Glutamatergic neuron (in vitro differentiated cells): ENCODE results near the gene HIRA. TPM values are rescaled to one million over a fixed set of nuclear protein-coding genes. Genes with fewer than 3 reads are reported as not detected.

Experiments used
- DNase-seq: peaks from one replicate; pipeline ENCODE4 v3.0.0; 2022
- H3K27ac Mint-ChIP-seq: one replicate; pipeline ENCODE4 v1.8.0; 2020; ENCODE audit warnings: mild to moderate bottlenecking, mixed read lengths, inconsistent platforms; ENCODE audit not compliant: unreplicated experiment
- H3K27me3 Mint-ChIP-seq: one replicate; pipeline ENCODE4 v1.8.0; 2020; ENCODE audit warnings: mild to moderate bottlenecking, moderate library complexity, mixed read lengths, inconsistent platforms; ENCODE audit not compliant: unreplicated experiment
- H3K36me3 Mint-ChIP-seq: one replicate; pipeline ENCODE4 v1.8.0; 2020; ENCODE audit warnings: mild to moderate bottlenecking, mixed read lengths, inconsistent platforms; ENCODE audit not compliant: unreplicated experiment
- H3K4me1 Mint-ChIP-seq: one replicate; pipeline ENCODE4 v1.8.0; 2020; ENCODE audit warnings: mild to moderate bottlenecking, low read depth, mixed read lengths, inconsistent platforms; ENCODE audit not compliant: unreplicated experiment
- H3K4me3 Mint-ChIP-seq: one replicate; pipeline ENCODE4 v1.8.0; 2020; ENCODE audit warnings: mild to moderate bottlenecking, mixed read lengths, inconsistent platforms; ENCODE audit not compliant: unreplicated experiment
- H3K9me3 Mint-ChIP-seq: one replicate; pipeline ENCODE4 v1.8.0; 2020; ENCODE audit warnings: mild to moderate bottlenecking, moderate library complexity, mixed read lengths, inconsistent platforms; ENCODE audit not compliant: unreplicated experiment
- total RNA-seq: library from RNA; stranded (reverse); fragmentation: NEBNext Ultra II Directional; extraction: Animal tissue kit (Norgen Biotek cat#: 25700); gene quantifications from one replicate; pipeline ENCODE4 v1.2.1, GENCODE V29; 2021; ENCODE audit not compliant: unreplicated experiment
- TF ChIP-seq, protein P1 (sequence below): fragments of 200-600 bp; sonication (generic); IDR thresholded peaks from one replicate; pipeline ENCODE4 v1.5.0; 2021; ENCODE audit not compliant: partially characterized antibody, unreplicated experiment

Gene HIRA
- total RNA-seq, 1 donor from 2014 or later = 51.0 TPM

DNA sequence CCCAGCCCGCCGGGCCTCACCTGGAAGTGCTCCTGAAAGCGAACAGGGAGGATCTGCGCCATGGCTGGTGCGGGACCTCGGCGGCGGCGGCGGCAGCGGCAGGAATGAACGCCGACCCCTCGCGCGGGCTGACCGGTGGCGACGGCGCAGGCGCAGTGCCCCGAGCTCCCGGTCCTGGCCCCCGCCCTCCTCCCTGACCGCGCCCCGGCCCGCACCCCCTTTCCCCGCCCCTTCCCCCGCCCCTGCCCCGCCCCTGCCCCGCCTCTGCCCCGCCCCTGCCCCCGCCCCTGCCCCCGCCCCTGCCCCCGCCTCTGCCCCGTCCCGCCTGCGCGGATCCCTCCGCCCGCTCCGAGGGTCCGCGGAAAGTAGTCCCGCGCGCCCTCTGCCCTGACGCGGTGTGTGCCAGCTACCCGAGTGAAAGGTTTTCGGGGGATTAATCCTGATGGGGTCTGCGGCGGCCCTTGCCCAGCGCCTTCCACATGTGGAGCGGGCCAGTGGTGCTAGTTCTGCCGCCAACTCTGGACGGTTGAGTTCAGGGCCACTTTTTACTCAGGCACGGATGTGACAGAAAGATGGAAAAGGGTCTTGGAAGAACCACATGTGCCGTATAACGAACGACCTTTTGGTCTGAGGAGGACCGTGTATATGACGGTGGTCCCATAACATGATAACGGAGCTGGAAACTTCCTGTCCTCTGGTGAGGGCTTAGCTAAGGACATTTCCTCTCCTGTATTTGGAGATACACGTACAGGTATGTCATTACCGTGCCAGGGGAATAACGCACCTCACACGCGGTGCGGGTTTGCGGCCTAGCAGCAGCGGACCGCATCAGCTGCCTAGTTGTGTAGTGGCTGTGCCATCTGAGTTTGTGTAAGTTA is 139.7 kb downstream of the HIRA start, which contains the start of gene CLTCL1:
TSS of gene CLTCL1 (minus strand) at position 140 of the 878 bp plus-strand sequence. CDS start at position 62, 78 bp downstream.
- DNase-seq = peak; percentile 94
- TF ChIP-seq, protein P1, sequence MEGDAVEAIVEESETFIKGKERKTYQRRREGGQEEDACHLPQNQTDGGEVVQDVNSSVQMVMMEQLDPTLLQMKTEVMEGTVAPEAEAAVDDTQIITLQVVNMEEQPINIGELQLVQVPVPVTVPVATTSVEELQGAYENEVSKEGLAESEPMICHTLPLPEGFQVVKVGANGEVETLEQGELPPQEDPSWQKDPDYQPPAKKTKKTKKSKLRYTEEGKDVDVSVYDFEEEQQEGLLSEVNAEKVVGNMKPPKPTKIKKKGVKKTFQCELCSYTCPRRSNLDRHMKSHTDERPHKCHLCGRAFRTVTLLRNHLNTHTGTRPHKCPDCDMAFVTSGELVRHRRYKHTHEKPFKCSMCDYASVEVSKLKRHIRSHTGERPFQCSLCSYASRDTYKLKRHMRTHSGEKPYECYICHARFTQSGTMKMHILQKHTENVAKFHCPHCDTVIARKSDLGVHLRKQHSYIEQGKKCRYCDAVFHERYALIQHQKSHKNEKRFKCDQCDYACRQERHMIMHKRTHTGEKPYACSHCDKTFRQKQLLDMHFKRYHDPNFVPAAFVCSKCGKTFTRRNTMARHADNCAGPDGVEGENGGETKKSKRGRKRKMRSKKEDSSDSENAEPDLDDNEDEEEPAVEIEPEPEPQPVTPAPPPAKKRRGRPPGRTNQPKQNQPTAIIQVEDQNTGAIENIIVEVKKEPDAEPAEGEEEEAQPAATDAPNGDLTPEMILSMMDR = no peak
- Mint-ChIP-seq H3K27ac (no peak within 1 kb of the TSS), H3K36me3 (no peaks in the 10 kb centered on the region), H3K27me3 (peaks cover 3% of the 10 kb centered on the region), H3K9me3 (peaks cover 6% of the 10 kb centered on the region), H3K4me1 (peaks cover 12% of the 10 kb centered on the region), H3K4me3 (peak within 1 kb of the TSS; percentile 90)

DNA sequence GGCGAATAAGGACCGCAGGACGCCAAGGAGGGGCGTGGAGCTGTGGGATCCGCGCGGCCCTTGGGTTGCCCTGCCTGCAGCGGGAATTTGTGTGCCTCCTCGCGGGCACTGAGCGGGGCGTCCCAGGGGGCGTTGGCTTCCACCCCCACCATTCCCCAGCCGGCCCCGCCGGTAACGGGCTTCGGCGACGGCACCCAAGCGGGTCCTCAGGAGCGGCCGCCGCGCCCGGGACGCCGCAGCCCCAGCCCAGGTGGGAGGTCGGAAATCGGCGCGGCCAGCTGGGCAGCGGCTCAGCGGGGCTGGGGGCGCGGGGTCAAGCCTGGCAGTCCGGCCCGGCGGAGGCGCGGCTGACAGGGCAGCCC is 140.3 kb downstream of the HIRA start:
- TF ChIP-seq, protein P1 = no peak
- DNase-seq = peak; percentile 51
- Mint-ChIP-seq H3K9me3 (peaks cover 6% of the 10 kb centered on the region), H3K4me3 (peak overlapping the region; percentile 88), H3K4me1 (peaks cover 12% of the 10 kb centered on the region), H3K36me3 (no peaks in the 10 kb centered on the region), H3K27me3 (peaks cover 3% of the 10 kb centered on the region), H3K27ac (no peak overlapping the region)

DNA sequence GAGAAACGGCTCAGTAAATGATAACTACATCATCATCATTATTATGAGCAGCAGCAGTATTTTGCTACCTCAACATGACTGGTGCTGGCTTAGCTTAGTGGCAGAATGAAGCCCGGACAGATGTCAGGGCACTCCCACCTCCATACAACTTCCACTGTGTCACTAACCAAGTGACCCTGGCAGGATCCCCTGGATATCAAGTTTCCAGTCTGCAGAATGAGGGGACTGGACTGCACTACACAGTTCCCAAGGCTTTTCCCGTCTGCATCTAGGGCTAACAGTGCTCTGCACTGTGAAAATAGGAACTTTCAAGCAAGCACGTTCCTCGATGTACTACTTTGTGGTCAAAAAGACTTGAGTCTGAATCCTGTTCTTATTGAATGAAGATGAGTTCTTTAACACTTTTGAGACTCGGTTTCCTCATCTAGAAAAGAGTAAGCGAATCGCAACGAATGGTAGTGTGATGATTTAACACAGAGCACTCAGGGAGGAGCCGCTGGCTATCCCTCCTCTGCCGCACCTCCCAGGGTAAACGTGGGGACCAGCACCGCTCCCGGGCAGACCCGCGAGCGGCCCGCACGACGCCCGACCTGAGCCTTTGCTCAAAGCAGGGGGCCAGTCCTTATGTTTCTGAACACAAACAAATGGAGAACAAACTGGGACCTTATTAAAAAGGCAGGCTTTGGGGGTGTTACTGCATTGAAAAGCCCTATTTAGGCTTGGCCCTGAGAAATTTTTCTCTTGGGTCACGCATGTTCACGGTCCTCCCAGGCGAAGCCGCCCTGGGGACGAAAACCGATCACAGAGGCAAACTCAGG is 140.9 kb downstream of the HIRA start:
- no peaks in the 10 kb centered on the region for H3K36me3 Mint-ChIP-seq
- no peak for DNase-seq
- no peak overlapping the region for H3K27ac Mint-ChIP-seq

DNA sequence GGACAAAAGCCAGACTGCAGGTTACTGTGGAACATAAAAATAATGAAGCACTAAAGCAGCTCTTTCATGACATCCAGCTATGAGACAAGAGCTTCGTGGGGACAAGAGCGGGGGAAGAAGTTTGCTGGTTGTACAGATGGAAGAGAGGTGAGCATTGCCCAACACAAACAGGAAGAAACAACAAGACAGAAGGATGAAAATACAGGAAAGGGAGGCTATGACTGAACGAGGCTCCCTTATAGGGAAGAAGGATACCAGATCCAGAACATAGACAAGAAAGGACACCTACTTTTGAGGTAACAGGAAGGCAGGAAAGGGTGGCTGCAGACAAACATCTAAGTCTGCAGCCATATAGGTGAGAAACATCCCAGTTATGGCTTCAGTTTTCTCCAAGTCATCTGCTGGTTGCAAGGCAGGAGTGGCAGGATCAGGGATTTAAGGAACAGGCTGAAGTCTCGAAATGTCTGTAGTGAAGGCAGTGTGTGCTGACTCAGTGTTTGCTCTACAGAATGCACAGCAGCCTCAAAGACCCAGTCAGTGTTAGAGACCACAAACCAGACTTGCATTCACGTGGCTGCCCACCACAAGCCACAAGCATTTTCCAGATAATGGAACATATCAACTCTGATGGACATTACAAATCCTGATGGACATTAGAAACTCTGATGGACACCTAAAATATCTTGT is 141.9 kb downstream of the HIRA start:
- TF ChIP-seq, protein P1 = no peak
- Mint-ChIP-seq H3K4me3 (no peak overlapping the region), H3K36me3 (no peaks in the 10 kb centered on the region), H3K27me3 (peaks cover 3% of the 10 kb centered on the region), H3K4me1 (peaks cover 12% of the 10 kb centered on the region), H3K27ac (no peak overlapping the region), H3K9me3 (peaks cover 6% of the 10 kb centered on the region)
- no peak for DNase-seq

More for the DNA sequence above, 140.9 kb downstream of the HIRA start:
- Mint-ChIP-seq H3K4me3 (peak overlapping the region; percentile 88), H3K27me3 (peaks cover 3% of the 10 kb centered on the region), H3K4me1 (peaks cover 12% of the 10 kb centered on the region), H3K9me3 (peaks cover 6% of the 10 kb centered on the region)
- TF ChIP-seq, protein P1 = no peak
